HFFc6 (cell line): ENCODE measurements around the gene ROBO1. TPM values are rescaled to one million over a fixed set of nuclear protein-coding genes. Genes with fewer than 3 reads are reported as not detected.

ENCODE experiments used
- DNase-seq: peaks from one replicate; pipeline ENCODE4 v3.0.0-alpha.2; 2018
- H3K27ac Mint-ChIP-seq: 2 replicates; pipeline ENCODE4 v1.8.0; 2020; ENCODE audit warnings: mild to moderate bottlenecking, mixed read lengths
- H3K27me3 Mint-ChIP-seq: 2 replicates; pipeline ENCODE4 v1.8.0; 2021; ENCODE audit warnings: mild to moderate bottlenecking, moderate library complexity, mixed read lengths; ENCODE audit not compliant: insufficient read depth
- H3K36me3 Mint-ChIP-seq: 2 replicates; pipeline ENCODE4 v1.8.0; 2021; ENCODE audit warnings: low read depth, mixed read lengths
- H3K4me1 Mint-ChIP-seq: 2 replicates; pipeline ENCODE4 v1.8.0; 2020; ENCODE audit warnings: low read depth, mixed read lengths
- H3K4me3 Mint-ChIP-seq: 2 replicates; pipeline ENCODE4 v1.8.0; 2020; ENCODE audit warnings: mild to moderate bottlenecking, moderate library complexity, mixed read lengths
- H3K9me3 Mint-ChIP-seq: 2 replicates; pipeline ENCODE4 v1.8.0; 2020; ENCODE audit warnings: mild to moderate bottlenecking, mixed read lengths
- CTCF ChIP-seq: fragments of 200-600 bp; sonication (generic); IDR thresholded peaks from 2 replicates; pipeline ENCODE4 v1.5.0; 2021; ENCODE audit warnings: antibody characterized with exemption, mild to moderate bottlenecking
- total RNA-seq, 6 experiments: library from RNA; stranded (reverse); fragmentation: NEBNext Ultra II Directional; extraction: Animal tissue kit (Norgen Biotek cat#: 25700); gene quantifications; 2 replicates in 1 of 6; 3 replicates in 5 of 6; pipeline ENCODE4 v1.2.3, GENCODE V29; 2021

ROBO1 gene
- total RNA-seq, 6 experiments from 2014 or later, result 38.7 to 51.3 (median 41.7) TPM

GRCh38 chr3:79255702-79256101 lies 512.1 kb downstream of the ROBO1 start:
- no peak for DNase-seq
- Mint-ChIP-seq H3K27me3 (peaks cover 2% of the 10 kb centered on the region; the same call in 1 of the 2 replicates), H3K4me1 (no peaks in the 10 kb centered on the region; the same call in 1 of the 2 replicates), H3K9me3 (no peaks in the 10 kb centered on the region), H3K27ac (no peak overlapping the region), H3K4me3 (no peak overlapping the region), H3K36me3 (no peaks in the 10 kb centered on the region)
- no peak for TF ChIP-seq CTCF

DNA sequence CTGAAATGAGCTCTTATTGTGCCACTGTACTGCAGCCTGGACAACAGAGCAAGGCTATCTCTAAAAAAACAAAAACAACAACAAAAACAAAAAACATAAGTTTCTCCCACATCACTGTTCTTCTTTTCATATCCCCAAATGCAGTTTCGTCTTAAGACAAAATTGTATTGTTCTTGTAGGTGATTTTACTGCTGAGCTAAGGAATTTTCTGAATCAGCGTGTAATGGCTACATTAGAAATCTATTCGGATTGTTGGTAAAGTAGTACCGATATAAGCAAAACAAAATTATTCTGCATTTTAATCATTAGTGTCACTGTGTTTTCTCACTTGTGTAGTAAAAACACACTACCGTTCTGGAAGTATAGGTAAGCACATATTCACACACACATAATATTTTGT lies 512.5 kb downstream of the ROBO1 start:
- Mint-ChIP-seq H3K36me3 (no peaks in the 10 kb centered on the region), H3K27me3 (peaks cover 2% of the 10 kb centered on the region; the same call in 1 of the 2 replicates), H3K9me3 (no peaks in the 10 kb centered on the region), H3K4me1 (no peaks in the 10 kb centered on the region; the same call in 1 of the 2 replicates), H3K4me3 (no peak overlapping the region), H3K27ac (no peak overlapping the region)
- DNase-seq, result no peak
- TF ChIP-seq CTCF, result no peak

GRCh38 chr3:79253704-79254103 lies 514.1 kb downstream of the ROBO1 start:
- Mint-ChIP-seq H3K27ac (no peak overlapping the region), H3K4me1 (peaks cover 6% of the 10 kb centered on the region; the same call in 1 of the 2 replicates), H3K27me3 (no peaks in the 10 kb centered on the region), H3K4me3 (no peak overlapping the region), H3K36me3 (no peaks in the 10 kb centered on the region), H3K9me3 (no peaks in the 10 kb centered on the region)
- DNase-seq, result no peak
- TF ChIP-seq CTCF, result no peak

DNA sequence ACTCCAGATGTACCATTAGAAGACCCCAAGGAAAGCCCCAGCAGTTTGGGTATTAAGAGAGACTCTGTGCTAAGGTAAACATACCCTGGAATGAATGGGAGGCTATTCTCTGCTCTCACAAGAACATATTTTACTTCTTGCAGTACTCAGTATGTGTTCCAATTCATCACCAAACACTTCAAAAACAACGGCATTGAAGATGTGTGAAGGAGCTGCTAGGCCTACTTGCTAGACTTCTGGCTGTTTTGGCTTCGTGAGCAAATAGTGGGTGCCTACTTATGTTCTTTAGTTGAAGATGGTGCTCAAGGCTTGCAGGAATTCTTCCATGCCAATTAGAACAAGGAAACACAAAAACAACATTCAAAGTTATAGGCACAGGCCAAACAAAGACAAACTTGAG lies 514.5 kb downstream of the ROBO1 start:
- Mint-ChIP-seq H3K4me3 (no peak overlapping the region), H3K4me1 (peaks cover 6% of the 10 kb centered on the region; the same call in 1 of the 2 replicates), H3K36me3 (no peaks in the 10 kb centered on the region), H3K27ac (no peak overlapping the region), H3K9me3 (no peaks in the 10 kb centered on the region), H3K27me3 (no peaks in the 10 kb centered on the region)
- DNase-seq, result no peak
- TF ChIP-seq CTCF, result no peak

DNA sequence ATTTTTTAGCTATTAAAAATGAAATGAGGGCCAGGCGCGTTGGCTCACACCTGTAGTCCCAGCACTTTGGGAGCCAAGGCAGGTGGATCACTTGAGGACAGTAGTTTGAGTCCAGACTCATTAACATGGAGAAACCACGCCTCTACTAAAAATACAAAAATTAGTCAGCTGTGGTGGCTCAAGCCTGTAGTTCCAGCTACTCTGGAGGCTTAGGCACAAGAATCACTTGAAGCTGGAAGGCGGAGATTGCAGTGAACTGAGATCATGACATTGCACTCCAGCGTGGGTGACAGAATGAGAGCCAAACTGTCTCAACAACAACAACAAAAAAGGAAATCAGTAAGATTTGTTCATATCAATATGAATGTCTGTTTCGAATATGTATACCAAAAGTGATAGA lies 517.1 kb downstream of the ROBO1 start:
- TF ChIP-seq CTCF, result no peak
- no peaks in the 10 kb centered on the region for H3K27me3 Mint-ChIP-seq

GRCh38 chr3:79249701-79250100 lies 518.1 kb downstream of the ROBO1 start:
- no peak for DNase-seq
- TF ChIP-seq CTCF, result no peak
- Mint-ChIP-seq H3K27ac (no peak overlapping the region), H3K4me3 (no peak overlapping the region), H3K9me3 (no peaks in the 10 kb centered on the region), H3K36me3 (no peaks in the 10 kb centered on the region), H3K4me1 (peaks cover 16% of the 10 kb centered on the region; the same call in 1 of the 2 replicates), H3K27me3 (no peaks in the 10 kb centered on the region)

More for the DNA sequence above, 517.1 kb downstream of the ROBO1 start:
- H3K27ac Mint-ChIP-seq, result no peak overlapping the region
- peaks cover 16% of the 10 kb centered on the region; the same call in 1 of the 2 replicates for H3K4me1 Mint-ChIP-seq
- no peak overlapping the region for H3K4me3 Mint-ChIP-seq
- no peaks in the 10 kb centered on the region for H3K36me3 Mint-ChIP-seq
- no peak for DNase-seq
- no peaks in the 10 kb centered on the region for H3K9me3 Mint-ChIP-seq
